ENCODE measurements around the gene MAST4. TPM values are rescaled to one million over a fixed set of nuclear protein-coding genes. Genes with fewer than 3 reads are reported as not detected.

MAST4 gene
- total and polyA plus RNA-seq, 2 donors, result 12.9 to 69.1 TPM

DNA sequence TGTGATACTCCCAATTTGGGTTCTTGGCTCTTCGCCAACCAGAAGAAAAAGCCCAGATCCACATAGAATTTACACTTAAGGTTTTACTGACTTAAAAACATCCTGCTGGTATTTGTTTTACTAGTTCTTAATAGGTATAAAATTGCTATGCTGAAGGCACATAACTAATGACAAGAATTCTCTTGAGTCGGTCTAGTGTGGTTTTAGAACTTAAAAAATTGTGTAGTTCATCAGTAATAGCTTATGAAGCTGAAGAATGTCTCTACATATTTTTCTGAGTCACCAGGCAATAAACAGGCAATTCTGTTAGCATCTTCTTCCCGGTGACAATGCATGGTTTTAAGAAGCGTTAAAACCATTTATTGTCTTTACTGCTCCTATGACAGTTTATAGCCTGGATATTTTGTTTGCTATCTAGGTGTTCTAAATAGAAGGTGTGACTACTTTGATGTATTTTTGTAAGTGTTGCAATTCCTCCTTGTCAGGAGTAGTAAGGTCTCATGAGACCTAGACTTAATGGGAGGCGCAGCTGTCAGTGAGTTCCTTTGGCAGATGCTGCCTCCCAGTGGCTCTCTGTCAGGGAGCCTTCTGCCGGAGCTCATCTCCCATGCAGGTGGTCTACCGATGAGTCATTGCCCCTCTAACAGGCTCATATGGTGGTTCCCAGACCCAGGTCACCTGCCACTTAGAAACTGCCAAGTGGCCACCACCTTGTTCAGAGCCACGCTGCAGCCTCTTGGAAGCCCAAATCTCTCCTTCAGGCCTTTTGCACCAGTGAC, 173.8 kb downstream of the MAST4 start:
- WGBS, result 58% methylated on average over 8 of the region's 8 CpGs
- no peaks in the 10 kb centered on the region for H3K36me3 ChIP-seq (ENCODE audit: insufficient read depth)
- DNase-seq (ENCODE audit: extremely low spot score), result no peak
- no peaks in the 10 kb centered on the region for H3K4me1 ChIP-seq (ENCODE audit: insufficient read depth)
- no peak overlapping the region for H3K27ac ChIP-seq (ENCODE audit: low read depth)
- no peak overlapping the region for H3K4me3 ChIP-seq (ENCODE audit: low read depth, low read length)

DNA sequence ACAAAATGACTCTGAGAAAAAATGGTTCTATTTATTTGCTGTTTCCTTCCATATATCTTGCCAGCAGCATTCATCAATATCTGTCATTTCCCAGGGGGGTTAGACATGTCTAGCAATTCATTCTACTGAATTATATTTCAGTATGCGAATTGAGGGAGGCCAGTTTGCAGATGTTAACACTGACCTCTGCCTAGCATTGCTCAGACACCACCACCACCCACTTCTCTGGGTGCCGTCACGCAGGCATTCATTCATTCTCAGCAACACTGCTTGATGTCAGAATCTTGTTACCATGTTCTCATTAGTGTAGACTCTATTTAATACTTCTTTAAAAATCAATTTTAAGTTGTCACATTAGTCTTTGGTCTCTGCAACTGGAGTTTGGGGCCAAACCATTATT, 181.7 kb downstream of the MAST4 start:
- WGBS, result 89% methylated on average over 3 of the region's 3 CpGs
- Histone ChIP-seq H3K4me3 (ENCODE audit: low read depth, low read length) (no peak overlapping the region), H3K27ac (ENCODE audit: low read depth) (no peak overlapping the region), H3K36me3 (ENCODE audit: insufficient read depth) (no peaks in the 10 kb centered on the region), H3K4me1 (ENCODE audit: insufficient read depth) (no peaks in the 10 kb centered on the region)
- no peak for DNase-seq (ENCODE audit: extremely low spot score)

DNA sequence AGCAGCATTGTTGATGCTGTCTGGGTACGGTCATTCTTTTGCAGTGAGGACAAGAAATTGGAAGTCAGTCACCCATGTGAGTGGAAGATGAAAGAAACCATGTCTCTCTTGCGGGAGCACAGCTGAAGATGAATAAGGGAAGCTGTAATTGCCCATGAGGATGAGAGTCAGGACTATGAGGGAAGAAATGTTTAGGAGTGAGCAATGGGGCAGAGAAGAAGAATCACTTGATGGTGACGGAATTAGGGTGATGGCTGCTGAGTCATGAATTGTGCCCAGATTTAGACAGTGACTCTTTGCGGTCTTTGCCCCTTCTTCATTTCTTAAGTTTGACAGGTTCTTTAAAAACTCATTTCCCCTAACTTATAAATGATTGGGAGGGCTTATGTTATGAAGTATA, 183.3 kb downstream of the MAST4 start:
- no peak for DNase-seq (ENCODE audit: extremely low spot score)
- Histone ChIP-seq H3K4me1 (ENCODE audit: insufficient read depth) (no peaks in the 10 kb centered on the region), H3K36me3 (ENCODE audit: insufficient read depth) (no peaks in the 10 kb centered on the region), H3K4me3 (ENCODE audit: low read depth, low read length) (no peak overlapping the region), H3K27ac (ENCODE audit: low read depth) (no peak overlapping the region)
- 87% methylated on average over 4 of the region's 4 CpGs for WGBS

- H3K27ac ChIP-seq (ENCODE audit: low read depth), result no peak overlapping the region
- WGBS, result 89% methylated on average over 17 of the region's 17 CpGs
- no peak overlapping the region for H3K4me3 ChIP-seq (ENCODE audit: low read depth, low read length)
- H3K4me1 ChIP-seq (ENCODE audit: insufficient read depth), result no peaks in the 10 kb centered on the region
- no peaks in the 10 kb centered on the region for H3K36me3 ChIP-seq (ENCODE audit: insufficient read depth)
- DNase-seq (ENCODE audit: extremely low spot score), result no peak
Measured at GRCh38 chr5:66788556-66788955, 192.4 kb downstream of the MAST4 start.

- DNase-seq (ENCODE audit: extremely low spot score), result no peak
- 95% methylated on average over 3 of the region's 3 CpGs for WGBS
- Histone ChIP-seq H3K4me3 (ENCODE audit: low read depth, low read length) (no peak overlapping the region), H3K4me1 (ENCODE audit: insufficient read depth) (no peaks in the 10 kb centered on the region), H3K36me3 (ENCODE audit: insufficient read depth) (no peaks in the 10 kb centered on the region), H3K27ac (ENCODE audit: low read depth) (no peak overlapping the region)
Measured at GRCh38 chr5:66789434-66789833, 193.2 kb downstream of the MAST4 start.

GRCh38 chr5:66793049-66793448, 196.9 kb downstream of the MAST4 start:
- WGBS, result 92% methylated on average over 2 of the region's 2 CpGs
- Histone ChIP-seq H3K4me1 (ENCODE audit: insufficient read depth) (no peaks in the 10 kb centered on the region), H3K36me3 (ENCODE audit: insufficient read depth) (no peaks in the 10 kb centered on the region), H3K4me3 (ENCODE audit: low read depth, low read length) (no peak overlapping the region), H3K27ac (ENCODE audit: low read depth) (no peak overlapping the region)
- DNase-seq (ENCODE audit: extremely low spot score), result no peak

DNA sequence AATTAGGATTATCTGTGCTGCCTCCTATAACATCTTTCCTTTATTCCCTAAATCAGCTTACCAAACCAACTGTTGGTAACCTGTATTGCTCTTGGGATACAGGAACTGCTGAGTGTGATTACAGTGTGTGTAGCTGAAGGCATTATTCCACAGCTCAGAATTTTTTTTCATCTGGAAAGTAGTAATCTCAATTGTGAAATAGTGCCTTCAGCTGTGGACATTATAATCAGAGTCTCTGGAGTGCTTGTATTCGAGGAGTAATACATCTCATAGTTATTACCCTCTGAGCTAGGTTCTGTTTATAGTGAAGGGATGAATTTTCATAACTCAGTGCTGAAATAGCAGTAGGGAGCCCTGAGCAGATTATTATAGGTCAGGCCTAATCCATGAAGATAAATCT, 199.5 kb downstream of the MAST4 start:
- no peak for DNase-seq (ENCODE audit: extremely low spot score)
- WGBS, result 62% methylated on average over 1 of the region's 1 CpG
- Histone ChIP-seq H3K27ac (ENCODE audit: low read depth) (no peak overlapping the region), H3K36me3 (ENCODE audit: insufficient read depth) (no peaks in the 10 kb centered on the region), H3K4me3 (ENCODE audit: low read depth, low read length) (no peak overlapping the region), H3K4me1 (ENCODE audit: insufficient read depth) (no peaks in the 10 kb centered on the region)

GRCh38 chr5:66796305-66797292, 200.4 kb downstream of the MAST4 start:
- 78% methylated on average over 9 of the region's 9 CpGs for WGBS
- Histone ChIP-seq H3K4me1 (ENCODE audit: insufficient read depth) (no peaks in the 10 kb centered on the region), H3K4me3 (ENCODE audit: low read depth, low read length) (no peak overlapping the region), H3K27ac (ENCODE audit: low read depth) (no peak overlapping the region), H3K36me3 (ENCODE audit: insufficient read depth) (no peaks in the 10 kb centered on the region)
- DNase-seq (ENCODE audit: extremely low spot score), result no peak

DNA sequence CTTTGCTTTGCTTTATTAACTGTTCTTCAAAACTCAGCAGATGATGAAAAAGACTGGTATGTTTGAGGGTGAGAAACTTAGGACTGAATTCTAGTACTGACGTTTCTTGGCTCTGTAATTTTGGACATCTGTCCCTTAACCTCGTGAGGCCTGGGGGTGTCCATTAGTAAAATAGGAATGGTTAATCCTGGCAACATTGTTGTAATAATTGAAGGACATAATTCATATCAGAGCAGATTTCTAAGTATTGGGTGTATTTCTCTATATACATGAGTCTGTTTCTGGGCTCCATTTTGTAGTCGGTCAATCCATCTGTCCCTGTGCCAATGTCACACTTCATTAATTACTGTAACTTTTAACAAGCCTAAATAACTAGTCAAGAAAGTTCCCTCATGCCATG, 206.7 kb downstream of the MAST4 start:
- 64% methylated on average over 3 of the region's 3 CpGs for WGBS
- DNase-seq (ENCODE audit: extremely low spot score), result no peak
- no peak overlapping the region for H3K27ac ChIP-seq (ENCODE audit: low read depth)

DNA sequence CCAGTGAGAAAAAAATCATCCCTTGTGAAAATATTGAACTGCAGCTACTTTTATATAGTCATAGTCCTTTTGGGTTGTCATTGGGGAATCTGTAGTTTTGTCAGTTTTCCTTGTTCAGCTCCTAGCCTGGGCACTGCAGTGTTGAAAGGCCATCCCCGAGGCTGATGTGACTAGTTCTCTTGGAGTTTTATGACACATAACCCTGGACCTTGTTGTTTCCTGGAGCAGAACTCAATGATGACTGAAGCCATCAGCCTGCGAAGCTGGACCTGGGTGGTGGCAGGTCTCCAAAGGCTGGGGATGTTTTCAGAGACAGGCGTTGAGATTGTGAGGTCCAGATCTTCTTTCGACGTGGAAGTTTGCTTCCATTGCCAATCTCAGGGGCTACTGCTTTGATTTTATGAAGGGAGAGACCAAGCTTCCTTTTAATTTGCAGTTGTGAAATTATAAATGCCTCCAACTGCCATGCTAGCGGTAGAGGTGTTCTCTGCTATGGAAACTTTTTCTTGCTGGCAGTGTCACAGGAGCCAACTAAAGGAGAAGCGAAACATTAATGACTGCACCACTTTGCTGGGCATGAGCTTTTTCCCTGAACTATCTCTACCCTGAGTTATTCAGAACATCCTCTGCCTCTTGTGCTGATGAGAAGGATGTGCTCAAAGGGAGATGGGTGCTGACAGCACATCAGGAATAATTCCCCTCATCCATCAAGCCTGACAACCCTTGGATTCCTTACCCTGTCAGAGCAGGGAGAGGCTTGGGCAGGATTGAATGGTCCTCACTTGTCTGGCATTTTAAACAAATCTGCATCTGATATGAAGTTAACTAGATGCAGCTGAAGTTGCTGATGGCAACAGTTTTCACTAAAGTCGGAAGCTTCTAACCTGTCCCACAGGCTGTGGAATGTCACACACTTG, 209.6 kb downstream of the MAST4 start:
- Histone ChIP-seq H3K36me3 (ENCODE audit: insufficient read depth) (no peaks in the 10 kb centered on the region), H3K27ac (ENCODE audit: low read depth) (no peak overlapping the region), H3K4me3 (ENCODE audit: low read depth, low read length) (no peak overlapping the region), H3K4me1 (ENCODE audit: insufficient read depth) (no peaks in the 10 kb centered on the region)
- DNase-seq (ENCODE audit: extremely low spot score), result no peak
- WGBS, result 72% methylated on average over 8 of the region's 8 CpGs

More for the DNA sequence above, 206.7 kb downstream of the MAST4 start:
- no peak overlapping the region for H3K4me3 ChIP-seq (ENCODE audit: low read depth, low read length)
- no peaks in the 10 kb centered on the region for H3K4me1 ChIP-seq (ENCODE audit: insufficient read depth)
- H3K36me3 ChIP-seq (ENCODE audit: insufficient read depth), result no peaks in the 10 kb centered on the region

GRCh38 chr5:66807743-66808142, 211.6 kb downstream of the MAST4 start:
- WGBS, result 58% methylated on average over 5 of the region's 5 CpGs
- DNase-seq (ENCODE audit: extremely low spot score), result no peak
- no peak overlapping the region for H3K4me3 ChIP-seq (ENCODE audit: low read depth, low read length)

DNA sequence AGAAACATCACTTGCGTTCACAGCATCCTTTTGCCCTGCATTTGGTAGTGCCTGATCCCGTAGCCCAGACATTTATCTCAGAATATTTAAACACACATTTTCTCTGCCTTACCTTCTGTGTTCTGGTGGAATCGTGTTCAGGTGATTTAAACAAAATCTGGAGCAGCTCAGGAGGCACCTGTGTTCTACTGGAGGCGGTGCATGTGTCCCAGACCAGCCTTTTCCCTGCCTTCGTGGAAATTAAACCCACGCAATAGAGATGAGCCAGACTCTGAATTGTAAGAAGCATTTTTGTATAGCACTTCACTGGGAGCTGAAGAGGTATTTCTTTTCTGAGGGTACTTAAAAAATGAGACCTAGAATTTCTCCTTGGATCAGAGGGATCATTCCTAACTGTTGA, 212.5 kb downstream of the MAST4 start:
- H3K4me3 ChIP-seq (ENCODE audit: low read depth, low read length), result no peak overlapping the region

More at GRCh38 chr5:66807743-66808142, 211.6 kb downstream of the MAST4 start:
- Histone ChIP-seq H3K4me1 (ENCODE audit: insufficient read depth) (no peaks in the 10 kb centered on the region), H3K27ac (ENCODE audit: low read depth) (no peak overlapping the region), H3K36me3 (ENCODE audit: insufficient read depth) (no peaks in the 10 kb centered on the region)

GRCh38 chr5:66810151-66810550, 214.0 kb downstream of the MAST4 start:
- no peaks in the 10 kb centered on the region for H3K36me3 ChIP-seq (ENCODE audit: insufficient read depth)

More for the DNA sequence above, 212.5 kb downstream of the MAST4 start:
- WGBS, result 90% methylated on average over 6 of the region's 6 CpGs
- DNase-seq (ENCODE audit: extremely low spot score), result no peak
- Histone ChIP-seq H3K4me1 (ENCODE audit: insufficient read depth) (no peaks in the 10 kb centered on the region), H3K36me3 (ENCODE audit: insufficient read depth) (no peaks in the 10 kb centered on the region), H3K27ac (ENCODE audit: low read depth) (no peak overlapping the region)

More at GRCh38 chr5:66810151-66810550, 214.0 kb downstream of the MAST4 start:
- Histone ChIP-seq H3K4me3 (ENCODE audit: low read depth, low read length) (no peak overlapping the region), H3K27ac (ENCODE audit: low read depth) (no peak overlapping the region), H3K4me1 (ENCODE audit: insufficient read depth) (no peaks in the 10 kb centered on the region)
- DNase-seq (ENCODE audit: extremely low spot score), result no peak
- 95% methylated on average over 6 of the region's 6 CpGs for WGBS

Data from urinary bladder (tissue), 4 donors.